Measurements from ENCODE around the gene SPIRE1.
"Not testable (repeated sequence)": the region's sequence is repeated elsewhere in the genome, so short reads cannot be mapped to it uniquely, and the experiment has no call there.

The SPIRE1 gene

DNA sequence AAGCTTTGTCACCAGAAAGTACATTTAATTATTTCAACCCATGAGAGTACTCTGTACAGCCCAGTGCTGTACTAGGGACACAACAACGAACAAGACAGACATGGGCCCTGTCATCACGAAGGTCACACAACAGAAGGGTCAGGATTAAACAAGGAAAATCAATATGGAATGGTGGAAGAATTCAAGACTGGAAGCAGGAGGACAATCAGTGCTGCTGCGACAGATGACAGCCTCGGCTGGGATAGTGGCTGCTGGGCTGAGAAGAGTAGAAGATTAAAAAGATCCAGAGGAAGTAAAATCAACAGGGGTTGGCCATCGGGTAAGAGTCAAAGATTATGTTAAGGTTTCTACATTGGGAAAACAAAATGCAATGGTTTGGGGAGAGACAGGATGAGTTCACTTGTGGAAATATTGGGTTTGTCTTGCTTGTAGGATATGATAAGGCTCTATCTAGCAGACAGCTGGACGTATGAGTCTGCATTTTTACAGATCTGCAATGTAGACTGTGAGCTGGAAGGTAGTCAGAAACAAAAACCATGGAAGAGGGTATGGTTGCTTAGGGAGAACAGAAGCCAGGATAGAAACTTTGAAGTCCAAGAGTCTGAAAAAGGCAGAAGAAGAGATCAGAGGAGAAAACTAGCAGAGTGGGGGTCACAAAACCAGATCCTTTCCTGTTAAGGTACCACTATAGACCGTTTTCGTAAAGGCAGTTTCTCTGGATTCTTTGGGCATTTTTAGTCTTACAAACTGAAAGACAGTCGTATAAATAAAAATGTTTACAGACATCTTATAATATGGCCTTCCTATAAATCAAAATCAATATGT lies 166.1 kb downstream of the SPIRE1 start:
- no peak for DNase-seq (ENCODE audit: low read depth in 2 of 2)

DNA sequence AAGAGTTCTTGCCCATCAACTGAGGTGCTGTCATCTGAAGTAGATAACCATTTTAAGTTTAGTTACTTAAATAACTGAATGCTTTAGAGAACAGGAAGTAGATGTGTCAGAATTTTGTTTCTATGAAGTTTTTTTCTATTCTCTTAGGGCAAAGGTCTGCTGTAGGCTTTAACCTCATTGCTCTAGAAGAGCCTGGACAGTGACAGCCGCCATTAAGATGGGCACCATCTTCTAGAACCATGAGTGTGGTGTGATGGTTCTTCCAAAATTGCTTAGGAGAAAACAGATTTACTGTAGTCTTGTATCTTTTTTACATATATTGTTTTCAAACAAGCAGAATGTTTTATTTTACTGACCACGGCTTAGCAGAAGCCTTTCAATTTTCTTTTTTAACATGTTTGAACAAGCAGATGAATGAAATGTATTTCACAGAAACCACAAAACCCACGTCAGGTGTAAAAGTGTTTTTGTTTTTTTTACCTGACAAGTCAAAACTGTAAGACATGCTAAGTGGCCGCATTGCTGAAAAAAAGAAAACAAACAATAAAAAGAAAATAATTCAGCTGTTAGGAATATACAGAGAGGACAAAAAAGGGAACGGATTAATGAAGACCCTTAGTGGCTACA lies 172.3 kb downstream of the SPIRE1 start:
- no peak for DNase-seq (ENCODE audit: low read depth in 2 of 2)

DNA sequence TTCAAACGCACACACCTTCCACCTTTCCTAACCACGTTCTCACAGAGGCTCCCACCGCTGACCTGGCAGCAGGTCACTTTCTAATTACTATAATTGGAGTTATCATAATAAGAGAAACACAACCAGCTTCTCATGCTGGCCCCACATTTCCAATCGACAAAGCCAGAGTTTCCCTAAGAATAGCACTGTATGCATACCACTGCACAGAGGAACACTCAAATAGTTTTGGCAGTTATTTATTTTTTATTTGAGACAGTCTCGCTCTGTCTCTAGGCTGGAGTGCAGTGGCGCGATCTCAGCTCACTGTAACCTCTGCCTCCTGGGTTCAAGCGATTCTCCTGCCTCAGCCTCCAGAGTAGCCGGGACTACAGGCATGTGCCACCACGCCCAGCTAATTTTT lies 176.0 kb downstream of the SPIRE1 start:
- DNase-seq (ENCODE audit: low read depth in 2 of 2): not testable (repeated sequence)

DNA sequence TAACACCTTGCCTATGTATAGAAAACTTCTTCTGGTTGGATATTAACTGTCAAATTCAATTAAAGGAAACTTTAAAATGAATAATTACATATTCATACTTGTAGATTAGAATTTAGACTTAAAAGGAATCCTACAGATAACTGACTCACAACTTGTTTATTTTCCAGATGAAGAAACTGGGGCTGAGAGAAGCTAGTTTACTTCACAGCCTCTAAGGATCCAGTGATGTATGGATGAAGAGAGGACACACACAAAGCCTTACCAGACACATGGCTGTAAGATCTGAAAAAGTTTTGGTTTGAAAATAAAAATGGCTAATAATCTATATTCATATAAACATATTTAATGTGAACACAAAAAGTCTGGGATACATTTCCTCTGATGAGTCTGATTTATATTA lies 177.9 kb downstream of the SPIRE1 start:
- no peak for DNase-seq (ENCODE audit: low read depth in 2 of 2)

DNA sequence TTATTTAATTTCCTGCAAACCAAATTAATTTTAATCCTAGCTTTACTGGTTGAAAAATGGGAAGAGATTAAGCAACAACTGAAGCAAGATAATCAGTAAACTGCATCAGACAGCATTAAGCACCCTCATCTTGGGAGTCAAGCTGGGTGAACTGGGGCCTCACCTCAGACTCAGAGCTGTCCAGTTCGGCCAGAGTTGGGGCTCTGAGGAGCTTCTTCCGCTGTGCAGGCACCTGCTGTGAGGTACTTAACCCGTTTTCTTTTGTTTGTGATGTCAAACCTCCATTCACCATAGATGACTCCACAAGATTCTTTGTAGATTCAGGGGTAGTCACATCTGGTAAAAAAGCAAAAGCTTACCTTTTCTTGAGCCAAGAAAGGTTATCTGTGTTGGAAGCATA lies 178.4 kb downstream of the SPIRE1 start:
- DNase-seq (ENCODE audit: low read depth in 2 of 2): no peak

DNA sequence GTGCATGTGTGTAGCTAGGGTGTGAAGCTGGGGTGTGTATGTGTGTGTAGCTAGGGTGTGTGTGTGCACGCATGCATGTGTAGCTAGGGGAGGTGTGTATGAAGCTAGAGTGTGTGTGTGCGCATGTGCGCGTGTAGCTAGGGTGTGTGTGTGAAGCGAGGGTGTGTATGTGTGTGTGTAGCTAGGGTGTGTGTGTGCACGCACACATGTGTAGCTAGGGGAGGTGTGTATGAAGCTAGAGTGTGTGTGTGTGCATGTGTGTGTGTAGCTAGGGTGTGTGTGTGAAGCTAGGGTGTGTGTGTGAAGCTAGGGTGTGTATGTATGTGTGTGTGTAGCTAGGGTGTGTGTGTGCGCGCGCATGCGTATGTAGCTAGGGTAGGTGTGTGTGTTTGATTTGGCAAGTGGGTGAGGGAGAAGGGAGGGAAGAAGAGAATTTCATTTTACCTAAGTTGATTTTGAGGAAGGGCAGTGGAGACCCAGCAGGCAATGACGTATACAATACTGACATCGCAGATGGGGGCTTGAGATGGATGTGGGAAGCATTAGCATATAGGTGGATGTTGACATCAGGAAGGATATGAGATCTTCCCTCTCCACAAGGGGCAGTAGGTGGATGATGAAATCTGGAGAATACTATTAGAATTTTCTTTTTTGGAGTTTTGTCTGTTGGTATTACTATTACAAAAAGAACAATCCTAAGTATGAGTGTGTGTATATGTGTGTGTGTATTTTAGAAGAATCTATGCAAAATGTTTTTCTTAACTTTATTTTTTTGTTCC lies 179.4 kb downstream of the SPIRE1 start:
- no peak for DNase-seq (ENCODE audit: low read depth in 2 of 2)

DNA sequence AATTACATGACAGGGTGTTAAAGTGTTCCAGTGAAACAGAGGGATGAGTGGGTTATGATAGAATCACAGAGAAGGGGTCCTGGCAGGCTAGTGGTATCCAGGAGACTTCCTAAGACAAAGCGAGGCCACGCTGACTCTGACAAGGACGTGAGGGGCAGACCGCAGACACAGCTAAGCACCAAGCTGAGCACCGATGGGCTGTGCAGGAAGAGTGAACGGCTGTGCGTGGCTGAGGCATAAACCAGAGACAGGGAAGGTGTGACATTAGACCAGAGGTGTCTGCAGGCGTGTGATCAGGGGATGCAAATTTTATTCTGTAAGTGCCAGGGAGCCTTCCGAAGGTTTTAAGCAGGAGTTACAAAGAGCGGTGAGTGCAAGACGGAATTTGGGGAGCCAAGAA lies 180.3 kb downstream of the SPIRE1 start:
- no peak for DNase-seq (ENCODE audit: low read depth in 2 of 2)

DNA sequence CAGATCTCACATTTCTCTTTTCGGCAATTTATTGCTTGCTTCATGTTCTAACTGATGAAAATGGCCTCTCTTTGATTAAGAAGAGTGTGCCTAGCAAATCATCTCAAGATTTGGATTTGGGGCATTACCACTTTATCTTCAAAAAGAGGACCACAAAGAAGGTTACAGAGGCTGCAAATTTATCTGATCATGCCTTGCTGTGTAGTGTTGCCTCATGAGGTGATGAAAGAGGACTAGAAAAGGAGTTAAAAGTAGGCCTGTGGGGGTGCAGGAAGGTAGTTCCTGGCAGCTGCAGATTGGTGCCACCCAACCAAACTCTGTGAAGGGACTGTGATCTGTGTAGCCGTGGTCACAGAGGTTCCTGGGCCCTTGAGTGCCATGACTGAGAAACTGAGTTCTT lies 181.0 kb downstream of the SPIRE1 start:
- DNase-seq (ENCODE audit: low read depth in 2 of 2): no peak

DNA sequence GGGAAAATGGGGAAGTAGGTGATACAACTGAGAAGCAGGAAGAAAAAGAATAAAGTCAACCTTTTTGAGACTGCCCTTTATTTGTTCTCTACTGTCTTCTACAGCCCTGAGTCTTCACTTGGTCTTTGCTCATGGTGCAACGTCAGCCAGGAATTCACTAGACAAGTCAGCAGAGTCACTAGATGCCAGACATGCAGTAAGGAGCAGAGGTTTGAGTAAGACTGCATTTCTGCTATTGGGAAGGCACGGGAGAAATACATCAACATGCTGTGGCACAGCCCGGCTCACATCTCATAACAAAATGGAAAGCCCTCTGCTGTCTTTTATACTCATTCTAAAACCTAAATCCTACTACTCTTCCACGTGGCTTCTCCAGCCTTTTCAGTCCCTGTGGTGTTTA lies 183.0 kb downstream of the SPIRE1 start:
- no peak for DNase-seq (ENCODE audit: low read depth in 2 of 2)

DNA sequence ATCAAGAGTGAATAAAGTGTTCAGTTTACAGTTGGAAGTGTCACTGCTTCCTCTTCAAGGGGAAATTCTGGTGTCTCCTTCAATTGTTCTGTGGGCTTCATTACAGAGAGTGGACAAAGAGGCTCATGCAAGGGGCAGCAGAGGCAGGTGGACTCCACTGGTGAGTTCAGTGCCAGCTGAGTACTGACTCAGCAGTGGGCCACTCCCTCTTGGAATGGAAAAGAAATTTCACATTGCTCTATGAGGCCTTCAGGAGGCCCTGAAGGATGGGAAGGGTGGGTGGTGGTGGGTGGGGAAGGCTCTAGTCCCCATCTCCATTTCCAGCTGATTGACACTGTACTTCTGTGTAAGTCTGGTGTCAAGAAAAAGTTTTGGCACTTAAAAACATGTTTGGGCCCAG lies 183.8 kb downstream of the SPIRE1 start:
- DNase-seq (ENCODE audit: low read depth in 2 of 2): no peak

DNA sequence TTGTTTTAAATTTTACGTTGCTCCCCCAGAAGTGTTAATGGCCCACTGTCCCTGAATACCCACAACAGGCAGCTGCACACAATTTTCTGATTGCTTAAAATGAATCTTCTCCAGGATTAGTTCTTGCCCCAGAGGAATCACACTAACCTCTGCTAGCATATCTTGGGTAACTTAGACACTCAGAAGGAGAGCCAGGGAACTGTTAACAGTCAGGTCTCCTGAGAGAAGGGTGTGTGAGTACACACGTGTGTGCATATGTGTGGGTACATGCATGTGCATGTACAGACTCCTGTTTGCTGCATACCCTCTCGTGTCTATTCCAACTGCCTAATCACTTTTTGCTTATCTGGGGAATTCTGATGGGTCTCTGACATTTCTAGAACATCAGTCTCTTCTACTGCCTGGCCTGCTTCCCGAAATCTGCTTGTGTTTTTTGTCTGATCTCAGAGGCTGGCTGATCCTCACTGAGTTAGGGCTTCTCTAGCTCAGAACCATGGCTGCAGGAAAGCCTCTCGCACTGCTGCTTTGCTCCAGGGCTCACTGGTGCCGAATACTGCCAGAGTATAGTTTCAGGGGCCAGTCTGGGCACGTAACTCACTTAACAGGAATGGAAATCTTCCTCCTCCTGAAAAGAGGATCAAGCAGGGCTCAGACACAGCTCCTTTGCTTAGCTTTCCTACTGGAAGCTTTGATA lies 187.4 kb downstream of the SPIRE1 start:
- DNase-seq (ENCODE audit: low read depth in 2 of 2): no peak

DNA sequence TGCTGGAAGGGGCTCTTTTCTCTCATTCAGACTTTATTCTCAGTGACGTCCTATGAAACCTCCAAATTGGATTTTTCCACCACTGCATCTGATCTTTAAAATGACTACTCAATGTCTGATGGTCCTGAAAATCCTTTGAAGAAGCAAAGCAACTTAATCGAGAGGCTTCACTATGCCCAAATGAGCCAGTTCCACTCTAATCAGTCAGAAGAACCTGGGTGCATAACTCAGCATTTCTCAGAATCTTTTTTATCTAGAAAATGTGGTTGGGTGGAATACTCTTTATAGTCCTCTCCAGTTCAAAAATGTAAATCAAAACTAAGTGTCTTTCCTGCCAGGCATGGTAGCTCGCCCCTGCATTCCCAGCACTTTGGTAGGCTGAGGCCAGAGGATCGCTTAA lies 189.5 kb downstream of the SPIRE1 start:
- DNase-seq (ENCODE audit: low read depth in 2 of 2): no peak

DNA sequence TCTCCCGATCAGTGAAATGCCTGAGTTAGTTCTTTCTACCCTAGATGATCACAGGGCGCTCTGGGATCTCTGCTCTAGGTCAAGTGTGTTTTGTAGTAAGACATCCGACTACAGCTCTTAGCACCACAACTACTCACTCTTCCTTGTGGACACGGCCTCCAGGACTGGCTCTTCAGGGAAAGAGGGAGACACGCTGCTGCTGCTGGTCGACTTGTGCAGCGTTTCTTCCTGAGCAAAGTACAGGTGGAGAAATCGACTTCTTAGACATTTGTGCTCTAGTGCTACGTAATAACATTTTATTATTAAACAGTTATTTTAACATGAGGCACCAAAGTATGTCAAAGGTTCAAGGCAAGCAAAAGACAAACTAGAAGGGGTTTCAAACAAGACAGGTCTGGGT lies 193.2 kb downstream of the SPIRE1 start:
- DNase-seq (ENCODE audit: low read depth in 2 of 2): no peak

DNA sequence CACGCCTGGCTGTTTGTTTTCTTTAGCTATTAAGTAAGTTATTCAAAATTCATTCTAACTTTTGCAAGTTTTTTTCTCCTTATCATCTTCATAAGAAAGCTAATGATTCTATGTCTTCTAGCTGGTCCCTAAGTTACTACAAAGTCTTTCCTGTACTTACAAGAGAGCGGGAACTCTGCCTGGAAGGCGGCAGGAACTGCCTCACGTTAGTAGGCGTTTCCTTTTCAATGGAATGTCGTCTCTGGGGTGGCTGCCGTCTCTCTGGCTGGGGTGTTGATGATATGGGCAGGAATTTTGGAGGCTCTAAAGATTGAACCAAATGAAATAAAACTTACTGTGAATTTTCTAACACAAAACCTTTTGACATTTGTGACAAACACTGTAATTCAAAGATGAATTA lies 194.7 kb downstream of the SPIRE1 start:
- no peak for DNase-seq (ENCODE audit: low read depth in 2 of 2)

DNA sequence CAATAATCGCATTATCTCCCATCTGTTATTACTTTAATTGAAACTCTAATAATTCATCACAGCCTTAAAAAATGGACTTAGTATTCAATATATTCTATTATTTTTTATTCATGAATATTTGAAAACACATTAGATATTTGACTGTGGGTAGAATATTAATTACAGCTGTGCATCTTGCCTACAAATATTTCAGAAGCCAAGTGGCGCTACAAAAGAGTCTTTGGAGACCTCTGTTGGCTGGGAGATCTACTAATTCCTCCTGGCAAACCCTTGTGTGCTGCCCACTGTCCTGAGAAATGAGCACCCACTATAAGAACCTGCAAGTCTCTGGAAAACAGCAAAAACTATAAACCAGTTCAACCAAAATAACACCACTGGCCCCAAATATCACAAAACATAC lies 195.7 kb downstream of the SPIRE1 start:
- DNase-seq (ENCODE audit: low read depth in 2 of 2): no peak

DNA sequence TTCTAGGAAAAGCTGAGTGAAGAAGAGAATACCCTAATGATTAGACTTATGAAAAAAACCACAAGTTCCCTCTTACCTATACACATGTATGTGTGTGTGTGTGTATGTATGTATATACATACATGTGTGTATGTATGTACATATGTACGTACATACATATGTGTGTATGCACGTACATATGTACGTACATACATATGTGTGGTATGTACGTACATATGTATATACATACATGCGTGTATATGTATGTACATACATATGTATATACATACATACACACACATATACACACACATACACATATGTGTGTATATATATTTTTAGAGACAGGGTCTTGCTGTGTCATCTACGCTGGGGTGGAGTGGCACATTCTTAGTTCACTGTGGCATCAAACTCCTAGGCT lies 196.6 kb downstream of the SPIRE1 start:
- no peak for DNase-seq (ENCODE audit: low read depth in 2 of 2)

DNA sequence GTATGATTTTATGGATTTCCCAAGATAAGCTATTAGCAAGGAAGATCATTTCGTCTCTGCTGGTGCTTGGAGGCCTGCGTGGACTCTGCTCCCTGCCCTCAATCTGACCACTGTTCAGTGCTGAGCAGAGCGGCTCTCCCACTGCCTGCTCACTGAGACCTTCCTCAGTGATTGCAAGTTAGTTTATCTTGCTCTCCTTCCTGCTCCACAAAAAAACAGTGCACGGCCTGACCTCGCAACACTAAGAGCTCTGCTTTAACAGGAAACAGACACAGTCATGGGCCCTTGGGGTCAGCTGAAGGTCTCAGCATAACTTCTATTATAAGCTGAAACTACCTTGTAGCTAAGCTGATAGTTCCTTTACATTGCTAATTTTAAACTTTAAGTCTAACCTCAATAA lies 197.0 kb downstream of the SPIRE1 start:
- no peak for DNase-seq (ENCODE audit: low read depth in 2 of 2)

DNA sequence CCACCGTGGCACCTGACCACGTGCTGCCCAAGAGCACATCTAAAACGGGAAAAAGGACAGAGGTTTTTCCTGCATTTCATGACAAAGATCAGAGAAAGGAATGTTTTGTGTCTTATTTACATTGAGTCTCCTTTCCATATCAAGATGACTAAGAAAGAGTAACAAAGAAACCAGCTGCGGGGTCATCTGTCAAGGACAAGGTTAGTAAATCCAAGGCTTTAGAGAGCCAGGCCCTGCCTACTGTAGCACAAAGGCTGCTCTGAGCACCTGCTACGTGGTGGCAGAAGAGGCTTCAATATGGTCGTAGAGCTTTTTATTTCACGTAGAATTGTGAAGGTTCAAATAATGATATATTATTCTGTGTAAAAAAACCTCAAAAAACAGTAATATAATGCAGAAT lies 199.1 kb downstream of the SPIRE1 start:
- DNase-seq (ENCODE audit: low read depth in 2 of 2): no peak

DNA sequence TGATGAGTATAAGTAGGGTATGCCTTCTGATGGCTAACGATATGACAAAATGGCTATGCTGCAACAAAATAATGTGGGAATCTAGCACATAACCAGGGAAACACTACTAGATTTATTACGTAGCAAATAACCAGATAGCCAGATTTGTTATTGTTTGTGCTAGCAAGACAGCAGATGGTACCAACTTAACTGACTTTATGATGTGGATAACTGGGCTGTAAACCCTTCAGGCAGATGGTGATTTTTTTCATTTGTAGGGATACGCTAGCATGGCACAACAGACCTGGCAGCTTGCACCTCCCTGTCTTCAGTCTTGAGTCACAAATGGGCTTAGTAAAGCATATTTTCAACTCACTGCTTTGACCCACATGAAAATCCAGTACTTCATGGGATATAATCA lies 201.5 kb downstream of the SPIRE1 start:
- DNase-seq (ENCODE audit: low read depth in 2 of 2): no peak

DNA sequence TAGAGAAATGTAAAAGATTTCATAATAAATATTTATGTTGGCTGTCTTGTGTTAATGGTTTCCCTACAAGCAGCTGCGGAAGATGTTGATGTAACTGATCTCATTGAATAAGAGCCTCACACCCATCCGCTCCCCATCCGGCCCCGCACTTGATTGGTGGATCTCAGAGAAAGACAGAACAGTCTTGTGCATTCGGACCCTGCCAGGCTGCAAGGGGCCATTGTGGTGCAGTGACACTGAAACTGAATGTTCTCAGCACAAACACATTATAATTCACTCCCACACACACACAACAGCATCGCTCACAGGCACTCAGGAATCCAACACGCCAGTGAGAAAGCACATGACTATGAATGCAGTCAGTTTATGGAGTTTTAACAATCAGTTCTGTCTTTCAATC lies 202.4 kb downstream of the SPIRE1 start:
- no peak for DNase-seq (ENCODE audit: low read depth in 2 of 2)

DNA sequence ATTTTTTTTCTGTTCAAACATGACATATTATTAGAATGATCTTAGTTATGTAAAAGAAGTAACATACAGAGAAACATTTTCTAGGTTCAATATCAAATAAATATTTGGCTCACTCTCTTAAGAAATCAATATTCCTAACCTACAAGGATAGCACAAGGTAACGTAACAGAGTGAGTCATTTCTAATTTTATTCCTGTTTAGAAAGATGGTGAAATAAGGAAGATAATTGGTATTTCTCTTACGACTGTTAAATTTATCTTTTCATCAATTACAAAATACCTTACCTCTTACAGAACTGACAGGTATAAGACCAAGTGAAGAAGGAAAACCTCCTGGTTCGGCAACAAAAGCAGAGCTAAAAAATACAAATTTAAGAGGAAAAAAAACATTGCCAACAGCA lies 205.1 kb downstream of the SPIRE1 start:
- DNase-seq (ENCODE audit: low read depth in 2 of 2): no peak

DNA sequence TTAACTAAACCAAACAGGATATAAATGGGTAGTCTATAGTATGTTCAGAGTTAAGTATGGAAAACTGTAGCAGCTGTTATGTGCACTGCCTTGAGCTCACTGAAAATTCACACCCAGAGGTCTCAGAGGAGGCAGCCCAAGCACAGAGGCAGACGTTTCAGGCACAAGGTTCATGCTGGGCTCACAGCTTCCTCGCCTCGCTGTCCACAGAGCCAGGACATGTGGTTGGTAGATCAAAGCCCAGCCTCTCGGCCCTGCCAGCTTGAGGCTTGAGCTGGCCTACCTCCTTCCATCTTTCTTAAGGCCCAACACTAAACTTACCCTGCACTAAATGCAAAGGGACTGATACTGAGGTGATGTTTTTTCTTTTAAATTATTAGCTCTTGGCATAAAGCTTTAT lies 206.5 kb downstream of the SPIRE1 start:
- no peak for DNase-seq (ENCODE audit: low read depth in 2 of 2)
